Loucy (cell line): ENCODE data around the gene ZNF493.

Experiments
- CTCF ChIP-seq: fragments of 200-600 bp; sonication (generic); conservative IDR thresholded peaks from 2 replicates; pipeline ENCODE4 v1.5.1; 2014; ENCODE audit warnings: mild to moderate bottlenecking, antibody characterized with exemption, low read length
- EZH2phosphoT487 ChIP-seq: fragments of 200-600 bp; IDR thresholded peaks from 2 replicates; pipeline ENCODE4 v1.6.1; 2018; ENCODE audit warnings: antibody characterized with exemption, mild to moderate bottlenecking, moderate library complexity, borderline replicate concordance

GRCh38 chr19:21402303-21402985, 5.5 kb downstream of the ZNF493 start:
- TF ChIP-seq CTCF: no peak
- no peak for TF ChIP-seq EZH2phosphoT487
